Caki2 (cell line): Measurements from ENCODE around the gene STMP1. TPM values are rescaled to one million over a fixed set of nuclear protein-coding genes. Genes with fewer than 3 reads are reported as not detected.
"Not testable (repeated sequence)": the region's sequence is repeated elsewhere in the genome, so short reads cannot be mapped to it uniquely, and the experiment has no call there.

Experiments used
- DNase-seq: peaks from one replicate; pipeline ENCODE4 v3.0.0-alpha.2; 2015; ENCODE audit warnings: low read depth
- in situ Hi-C: cut with HindIII; loops from 2 replicates; pipeline ENCODE4 v1.10.0; 2016; ENCODE audit warnings: low sequenced_read_pairs, low pct_unique_long_range_greater_than_20kb, mixed read lengths
- total RNA-seq: library from RNA; depleted of rRNA; stranded (reverse); fragments of >200 nt; shearing (Covaris generic); gene quantifications from 2 replicates; pipeline ENCODE4 v1.2.3, GENCODE V29; 2014; ENCODE audit warnings: low replicate concordance

The STMP1 gene
- total RNA-seq, 1 experiment from 2014 or later = 29.9 TPM

DNA sequence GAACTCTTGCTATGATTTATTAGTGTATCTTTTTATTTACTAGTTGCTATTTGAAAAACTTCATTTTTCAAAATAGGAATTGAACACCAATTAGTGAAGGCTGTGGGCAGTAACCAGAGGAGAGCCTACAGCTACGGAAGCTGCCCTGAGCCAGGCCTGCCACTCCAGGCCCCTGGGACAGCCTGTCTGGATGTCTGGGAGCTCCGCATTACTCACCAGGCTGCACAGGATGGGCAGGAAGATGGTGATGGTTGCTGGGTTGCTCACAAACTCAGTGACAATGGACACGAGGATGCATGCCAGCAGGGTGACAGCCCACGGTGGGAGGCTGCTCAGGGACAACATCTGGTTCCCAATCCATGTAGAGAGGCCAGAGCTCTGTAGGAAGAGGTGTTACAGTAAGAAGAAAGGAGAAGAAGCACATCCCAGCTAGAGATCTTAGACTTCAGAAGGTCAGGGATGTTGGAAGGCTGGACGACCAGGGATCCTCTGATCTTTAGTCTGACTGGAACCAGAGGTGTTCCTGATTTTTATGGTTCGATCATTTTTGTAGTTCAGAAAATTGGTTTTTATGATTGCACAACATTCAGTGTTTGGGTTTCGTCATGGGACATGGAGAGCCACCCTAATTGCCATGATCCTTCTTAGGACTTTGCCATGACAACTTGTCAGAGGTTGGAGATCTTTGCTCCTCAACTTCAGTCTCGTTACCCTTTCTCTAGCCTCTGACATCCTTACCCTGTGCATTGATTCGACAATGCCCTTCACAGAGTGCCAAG, 23.2 kb downstream of the STMP1 start:
- in situ Hi-C loops = no loop called here
- DNase-seq = no peak

- DNase-seq = no peak
- in situ Hi-C loops = no loop called here
Measured at GRCh38 chr7:135687466-135687865, 25.2 kb downstream of the STMP1 start.

DNA sequence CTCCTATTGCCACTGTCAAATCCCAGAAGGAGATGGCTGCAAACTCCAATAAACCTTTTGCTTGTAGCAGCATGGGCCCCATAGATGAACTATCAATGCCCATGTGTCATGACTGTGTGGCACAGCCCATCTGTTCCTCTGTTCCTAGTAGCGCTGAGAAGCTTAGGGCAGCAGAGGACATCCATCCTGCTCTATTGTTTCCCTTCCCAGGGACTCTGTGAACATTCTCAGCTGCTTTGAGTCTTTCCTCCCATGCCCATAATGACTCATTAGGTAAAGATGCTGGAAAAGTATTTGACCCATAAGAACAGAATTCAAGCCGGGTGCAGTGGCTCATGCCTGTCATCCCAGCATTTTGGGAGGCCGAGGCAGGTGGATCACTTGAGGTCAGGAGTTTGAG, 28.3 kb downstream of the STMP1 start:
- no peak for DNase-seq
- in situ Hi-C loops = no loop called here

DNA sequence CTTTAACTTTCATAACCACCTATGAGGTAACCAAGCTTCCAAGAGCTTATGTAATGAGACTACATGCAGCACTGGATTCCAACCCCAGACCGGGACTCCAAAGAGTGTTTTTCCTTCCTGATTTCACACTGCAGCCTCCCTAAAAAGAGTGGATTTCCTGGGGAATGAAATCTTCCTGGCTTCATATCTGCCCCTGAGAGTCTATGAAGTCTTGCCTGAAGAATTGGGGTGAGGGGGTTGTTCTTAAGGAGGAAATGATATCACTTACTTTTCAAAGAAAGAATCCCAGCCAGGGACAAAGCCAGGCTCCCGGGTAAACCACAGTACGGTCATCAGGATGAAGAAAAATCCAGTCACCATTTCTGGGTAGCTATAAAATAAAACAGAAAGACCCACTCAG, 29.7 kb downstream of the STMP1 start:
- in situ Hi-C loops = no loop called here
- DNase-seq = no peak

DNA sequence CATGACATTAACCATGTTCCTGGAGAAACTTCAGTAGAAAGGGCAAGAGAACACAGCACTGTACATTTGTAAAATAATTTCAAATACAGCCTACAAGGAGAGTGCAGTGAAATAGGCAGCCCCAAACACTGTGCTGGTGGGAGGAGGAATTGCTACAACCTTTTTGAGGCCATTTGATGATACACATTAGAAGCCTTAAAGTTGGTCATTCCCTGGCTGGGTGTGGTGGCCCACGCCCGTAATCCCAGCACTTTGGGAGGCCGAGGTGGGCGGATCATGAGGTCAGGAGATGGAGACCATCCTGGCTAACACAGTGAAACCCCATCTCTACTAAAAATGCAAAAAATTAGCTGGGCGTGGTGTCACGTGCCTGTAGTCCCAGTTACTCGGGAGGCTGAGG, 30.3 kb downstream of the STMP1 start:
- DNase-seq, in situ Hi-C loops: not testable (repeated sequence)

DNA sequence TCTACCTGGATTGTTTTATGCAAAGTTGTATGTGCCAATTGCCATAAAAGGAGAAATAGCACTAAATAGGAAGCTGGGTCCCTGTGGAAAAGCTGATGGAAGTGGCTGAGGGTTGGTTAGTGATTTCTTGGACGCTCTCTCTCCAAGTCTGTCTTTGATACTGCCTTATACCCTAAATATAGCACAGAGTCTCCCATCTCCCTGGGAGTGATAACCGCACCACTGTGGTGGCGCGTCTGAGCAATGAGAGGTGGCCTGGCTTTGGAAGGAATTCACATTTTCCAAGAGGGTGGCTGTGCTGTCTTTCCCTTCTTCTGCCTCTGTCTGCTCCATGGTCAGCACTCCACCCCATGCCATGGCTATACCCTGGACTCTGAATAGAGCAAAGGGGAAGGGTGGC, 31.2 kb downstream of the STMP1 start:
- DNase-seq = no peak
- in situ Hi-C loops = no loop called here

DNA sequence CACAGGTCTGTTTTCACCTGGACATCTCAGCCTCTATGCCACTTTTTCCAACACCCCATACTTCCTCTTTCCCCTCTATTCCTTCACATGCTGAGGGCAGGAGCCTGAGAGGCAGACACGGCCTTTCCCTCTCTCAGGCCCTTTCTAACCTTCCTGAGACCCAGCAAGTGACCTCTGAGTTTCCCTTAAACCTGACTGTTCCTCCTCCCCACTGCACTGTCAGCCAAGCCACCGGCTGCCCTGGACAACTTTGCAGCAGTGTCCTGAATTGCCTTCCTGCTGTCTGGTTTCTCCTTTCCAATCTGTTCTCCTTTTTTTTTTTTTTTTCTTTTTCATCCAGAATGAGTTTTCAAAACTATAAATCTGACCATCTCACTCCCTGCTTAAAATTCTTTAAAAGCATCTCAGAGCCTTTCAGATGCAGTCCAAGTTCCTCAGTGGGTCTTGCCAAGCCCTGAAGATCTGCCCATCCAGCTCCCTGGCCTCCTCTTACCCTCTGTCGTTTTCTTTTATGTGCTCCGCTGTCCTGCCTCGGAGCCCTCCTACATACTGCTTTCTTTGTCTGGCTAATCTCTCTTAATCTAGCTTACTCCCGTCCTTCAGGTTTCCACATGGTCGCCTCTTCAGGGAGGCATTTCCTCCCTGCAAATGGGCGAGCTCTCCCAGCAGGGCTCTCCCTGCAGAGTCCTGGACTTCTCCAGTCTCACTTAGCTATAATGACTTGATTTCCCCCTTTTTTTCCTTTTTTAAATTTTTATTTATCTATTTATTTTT, 35.1 kb downstream of the STMP1 start:
- DNase-seq = no peak
- in situ Hi-C loops = no loop called here

GRCh38 chr7:135704074-135704473, 41.8 kb downstream of the STMP1 start:
- in situ Hi-C loops = no loop called here
- no peak for DNase-seq

- in situ Hi-C loops = no loop called here
- DNase-seq = no peak
Measured at GRCh38 chr7:135704698-135705097, 42.4 kb downstream of the STMP1 start.

GRCh38 chr7:135706038-135706742, 43.9 kb downstream of the STMP1 start:
- in situ Hi-C loops = no loop called here
- no peak for DNase-seq

DNA sequence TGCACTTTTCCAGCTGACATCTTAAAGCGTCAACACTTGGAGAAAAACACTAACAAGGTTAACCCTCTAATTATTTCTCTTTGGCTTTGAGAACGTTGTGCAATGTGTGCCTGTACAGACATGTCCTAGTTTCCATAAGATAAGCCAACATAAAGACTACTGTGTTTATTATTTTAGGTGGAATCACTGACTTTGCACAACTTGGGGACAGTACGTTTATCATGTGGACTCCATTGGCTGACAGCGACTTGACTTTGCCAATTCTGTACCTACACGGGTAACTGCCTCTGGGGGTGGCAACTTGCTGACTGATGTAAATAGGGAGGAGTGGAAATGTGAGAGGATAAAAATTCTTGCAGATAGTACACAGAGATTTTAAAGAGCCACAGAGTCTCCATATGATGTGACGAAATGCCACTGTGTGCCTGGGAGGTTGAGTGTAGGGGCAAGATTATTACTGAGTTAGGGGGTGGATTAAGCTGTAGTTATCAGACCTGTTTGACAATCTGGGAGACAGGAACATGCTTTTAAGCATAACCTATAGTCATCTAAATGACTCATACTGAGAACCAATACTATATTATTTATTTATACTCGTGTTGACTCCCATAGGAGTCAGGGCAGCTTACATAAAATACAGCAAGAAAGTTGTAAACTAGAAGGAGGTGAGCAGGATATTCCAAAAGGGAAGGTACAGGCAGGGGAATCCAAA, 44.7 kb downstream of the STMP1 start:
- no peak for DNase-seq
- in situ Hi-C loops = no loop called here

- no peak for DNase-seq
Measured at GRCh38 chr7:135707570-135707966, 45.3 kb downstream of the STMP1 start.

DNA sequence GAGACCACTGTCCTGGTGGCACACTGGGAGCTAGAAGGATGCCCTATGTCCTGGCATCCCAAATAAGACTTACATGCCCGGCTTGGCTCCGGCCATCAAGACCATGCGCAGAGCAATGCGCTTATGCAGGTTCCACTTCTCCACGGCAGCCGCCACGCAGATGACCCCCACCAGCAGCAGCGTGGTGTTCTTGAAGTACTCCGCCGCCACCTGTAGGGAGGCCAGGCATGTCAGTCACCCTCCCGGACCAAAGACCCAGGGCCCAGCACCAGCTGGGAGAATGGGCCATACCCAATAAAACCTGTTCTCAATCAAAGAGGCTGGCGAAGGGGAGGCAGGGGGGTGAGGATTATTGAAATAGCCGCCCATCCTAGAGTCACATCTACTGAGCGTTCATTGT, 45.7 kb downstream of the STMP1 start:
- in situ Hi-C loops = no loop called here
- no peak for DNase-seq

More at GRCh38 chr7:135707570-135707966, 45.3 kb downstream of the STMP1 start:
- in situ Hi-C loops = no loop called here

- in situ Hi-C loops = no loop called here
- no peak for DNase-seq
Measured at GRCh38 chr7:135709508-135709907, 47.2 kb downstream of the STMP1 start.

GRCh38 chr7:135710417-135711138, 48.3 kb downstream of the STMP1 start:
- DNase-seq = no peak
- in situ Hi-C loops = no loop called here

- in situ Hi-C loops = no loop called here
Measured at GRCh38 chr7:135711139-135711469, 48.8 kb downstream of the STMP1 start.

DNA sequence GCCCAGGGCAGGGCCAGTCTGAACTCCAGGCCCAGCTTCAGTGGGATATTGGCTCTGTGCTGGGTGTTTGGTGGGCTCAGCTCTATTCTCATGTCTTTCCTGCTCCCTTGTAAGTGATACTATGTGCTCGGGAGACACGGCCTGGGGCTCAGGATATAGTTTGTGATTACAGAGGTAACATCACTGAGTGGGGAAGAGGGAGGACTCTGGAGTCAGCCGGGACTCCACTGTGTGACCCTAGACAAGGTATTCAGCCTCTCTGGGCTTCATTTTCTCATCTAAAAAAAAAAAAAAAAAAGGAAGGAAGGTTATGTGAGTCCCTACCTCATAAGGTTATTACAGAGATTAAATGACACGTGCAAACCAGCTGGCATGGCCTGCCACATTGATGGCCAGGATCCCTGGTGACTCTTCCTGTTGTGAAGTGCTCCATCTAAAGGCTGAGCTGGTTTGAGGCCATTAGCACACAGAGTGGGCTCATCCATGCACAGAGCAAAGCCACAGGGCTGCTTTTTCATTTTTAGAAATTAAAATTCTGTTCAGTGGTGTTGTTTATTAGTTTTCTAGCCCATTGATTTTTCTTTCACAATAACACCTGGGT, 50.0 kb downstream of the STMP1 start:
- in situ Hi-C loops = no loop called here
- DNase-seq = no peak

More at GRCh38 chr7:135711139-135711469, 48.8 kb downstream of the STMP1 start:
- DNase-seq = no peak

- in situ Hi-C loops = no loop called here
- no peak for DNase-seq
Measured at GRCh38 chr7:135712796-135713195, 50.5 kb downstream of the STMP1 start.
